HepG2 (cell line): ENCODE data around the gene VGLL4. TPM values are rescaled to one million over a fixed set of nuclear protein-coding genes. Genes with fewer than 3 reads are reported as not detected.

Experiments
- CEBPB ChIP-seq: IDR thresholded peaks from 2 replicates; pipeline ENCODE4 v1.6.1; 2011; ENCODE audit warnings: low read depth, low read length, improper control_type of control experiment, borderline replicate concordance
- CEBPG ChIP-seq: IDR thresholded peaks from 2 replicates; pipeline ENCODE4 v1.6.1; 2016
- E2F1 ChIP-seq: sonication (generic); formaldehyde crosslinking; IDR thresholded peaks from 2 replicates; pipeline ENCODE4 v1.5.0; 2020; ENCODE audit warnings: missing genetic modification reagents
- HIC2 ChIP-seq: sonication (generic); formaldehyde crosslinking; IDR thresholded peaks from 2 replicates; pipeline ENCODE4 v1.9.0; 2022; ENCODE audit warnings: low read depth, missing genetic modification reagents
- KLF13 ChIP-seq: sonication (generic); formaldehyde crosslinking; IDR thresholded peaks from 2 replicates; pipeline ENCODE4 v1.4.0; 2020; ENCODE audit warnings: mild to moderate bottlenecking, missing genetic modification reagents
- KLF9 ChIP-seq: IDR thresholded peaks from 2 replicates; pipeline ENCODE4 v1.6.1; 2016; ENCODE audit warnings: low read depth
- ZFP1 ChIP-seq: IDR thresholded peaks from 2 replicates; pipeline ENCODE4 v1.6.1; 2016
- ZHX2 ChIP-seq, 2 experiments: sonication (generic) in 1 of 2; formaldehyde crosslinking in 1 of 2; IDR thresholded peaks; 2 replicates each; pipeline versions ENCODE4 v1.6.1 to v1.9.0; 2014 to 2022; ENCODE audit warnings: antibody characterized with exemption in 1 of 2, borderline replicate concordance in 1 of 2, inconsistent platforms in 1 of 2, low read depth in 1 of 2, missing genetic modification reagents in 1 of 2
- polyA plus RNA-seq, 8 experiments: library from polyadenylated mRNA; depleted of rRNA in 3 of 8; stranded (reverse) in 7 of 8; unstranded in 1 of 8; fragments of >200 nt; fragmentation: Illumina TruSeq in 4 of 8; extraction: Trizol in 4 of 8; gene quantifications; 2 replicates each; pipeline versions ENCODE4 v1.2.1 to v1.2.3, GENCODE V29; 2011 to 2016; ENCODE audit warnings: low read depth in 4 of 8, missing spikeins in 1 of 8, mixed read lengths in 1 of 8; ENCODE audit not compliant: insufficient read depth in 1 of 8
- total RNA-seq, 5 experiments: library from RNA; depleted of rRNA; stranded (reverse); fragments of >200 nt; fragmentation: Illumina TruSeq; extraction: Trizol; gene quantifications; 2 replicates each; pipeline ENCODE4 v1.2.3, GENCODE V29; 2016; ENCODE audit warnings: low read depth in 1 of 5
- TF ChIP-seq, protein P1 (sequence below): sonication (generic); formaldehyde crosslinking; IDR thresholded peaks from 2 replicates; pipeline ENCODE4 v1.4.0; 2020; ENCODE audit warnings: mild to moderate bottlenecking, missing genetic modification reagents, borderline replicate concordance
- TF ChIP-seq, protein P2 (sequence below): sonication (generic); formaldehyde crosslinking; IDR thresholded peaks from 2 replicates; pipeline ENCODE4 v1.4.0; 2020; ENCODE audit warnings: missing genetic modification reagents, borderline replicate concordance

VGLL4 gene
- total and polyA plus RNA-seq, 2 of the 13 experiments (the other 11 are each of a cell fraction or from before 2014, with no cell fraction given) = 23.2 to 39.0 TPM

DNA sequence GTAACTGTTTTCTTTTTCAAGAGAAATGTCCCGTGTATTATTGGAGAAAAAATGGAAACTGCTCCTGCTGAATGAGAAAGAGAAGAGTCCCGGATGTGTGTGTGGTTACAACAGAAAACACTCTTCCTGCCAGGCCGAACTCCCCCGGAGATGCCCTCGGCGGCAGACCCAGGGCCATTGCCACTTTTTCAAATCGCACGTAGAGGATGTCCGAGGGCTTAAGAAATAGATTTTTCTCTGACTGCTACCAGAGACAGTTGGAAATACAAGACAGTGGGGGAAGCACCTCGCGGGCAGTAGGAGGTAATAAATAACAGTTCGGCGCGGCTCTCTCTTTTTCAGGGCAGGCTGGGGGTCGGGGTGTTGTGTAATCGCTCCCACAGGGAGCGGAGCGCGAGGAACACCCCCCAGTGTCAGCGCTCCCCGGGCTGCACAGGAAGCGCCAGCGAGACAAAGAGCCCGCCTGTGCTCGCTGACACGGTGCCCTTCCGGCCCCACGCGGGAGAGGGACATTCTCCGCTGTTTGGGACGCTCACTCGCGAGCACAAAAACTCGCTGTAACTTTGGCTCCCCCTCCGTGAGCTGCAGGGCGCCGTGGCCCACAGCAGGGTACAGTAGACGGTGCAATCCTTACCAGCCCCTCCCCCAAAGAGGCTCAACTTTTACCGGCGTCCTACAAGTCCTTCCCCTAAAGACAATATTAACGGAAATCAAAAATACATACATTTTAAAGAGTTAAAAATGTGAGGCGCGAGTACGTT, 1.1 kb downstream of the VGLL4 start (continued):
- TF ChIP-seq ZHX2 (IDR thresholded peaks at IDR 0.05; ENCODE audit: low read depth) = no peak
- TF ChIP-seq ZHX2 (CRISPR knock-in tag; IDR thresholded peaks at IDR 0.05; ENCODE audit: borderline replicate concordance) = peak; percentile 18; the same call in 1 of the 2 replicates
- 0 out of 2 replicates have a peak, but pooled peaks have one; percentile 42 for TF ChIP-seq E2F1 (CRISPR knock-in tag)
- TF ChIP-seq CEBPG (CRISPR knock-in tag) = peak; percentile 85
- TF ChIP-seq, protein P1, sequence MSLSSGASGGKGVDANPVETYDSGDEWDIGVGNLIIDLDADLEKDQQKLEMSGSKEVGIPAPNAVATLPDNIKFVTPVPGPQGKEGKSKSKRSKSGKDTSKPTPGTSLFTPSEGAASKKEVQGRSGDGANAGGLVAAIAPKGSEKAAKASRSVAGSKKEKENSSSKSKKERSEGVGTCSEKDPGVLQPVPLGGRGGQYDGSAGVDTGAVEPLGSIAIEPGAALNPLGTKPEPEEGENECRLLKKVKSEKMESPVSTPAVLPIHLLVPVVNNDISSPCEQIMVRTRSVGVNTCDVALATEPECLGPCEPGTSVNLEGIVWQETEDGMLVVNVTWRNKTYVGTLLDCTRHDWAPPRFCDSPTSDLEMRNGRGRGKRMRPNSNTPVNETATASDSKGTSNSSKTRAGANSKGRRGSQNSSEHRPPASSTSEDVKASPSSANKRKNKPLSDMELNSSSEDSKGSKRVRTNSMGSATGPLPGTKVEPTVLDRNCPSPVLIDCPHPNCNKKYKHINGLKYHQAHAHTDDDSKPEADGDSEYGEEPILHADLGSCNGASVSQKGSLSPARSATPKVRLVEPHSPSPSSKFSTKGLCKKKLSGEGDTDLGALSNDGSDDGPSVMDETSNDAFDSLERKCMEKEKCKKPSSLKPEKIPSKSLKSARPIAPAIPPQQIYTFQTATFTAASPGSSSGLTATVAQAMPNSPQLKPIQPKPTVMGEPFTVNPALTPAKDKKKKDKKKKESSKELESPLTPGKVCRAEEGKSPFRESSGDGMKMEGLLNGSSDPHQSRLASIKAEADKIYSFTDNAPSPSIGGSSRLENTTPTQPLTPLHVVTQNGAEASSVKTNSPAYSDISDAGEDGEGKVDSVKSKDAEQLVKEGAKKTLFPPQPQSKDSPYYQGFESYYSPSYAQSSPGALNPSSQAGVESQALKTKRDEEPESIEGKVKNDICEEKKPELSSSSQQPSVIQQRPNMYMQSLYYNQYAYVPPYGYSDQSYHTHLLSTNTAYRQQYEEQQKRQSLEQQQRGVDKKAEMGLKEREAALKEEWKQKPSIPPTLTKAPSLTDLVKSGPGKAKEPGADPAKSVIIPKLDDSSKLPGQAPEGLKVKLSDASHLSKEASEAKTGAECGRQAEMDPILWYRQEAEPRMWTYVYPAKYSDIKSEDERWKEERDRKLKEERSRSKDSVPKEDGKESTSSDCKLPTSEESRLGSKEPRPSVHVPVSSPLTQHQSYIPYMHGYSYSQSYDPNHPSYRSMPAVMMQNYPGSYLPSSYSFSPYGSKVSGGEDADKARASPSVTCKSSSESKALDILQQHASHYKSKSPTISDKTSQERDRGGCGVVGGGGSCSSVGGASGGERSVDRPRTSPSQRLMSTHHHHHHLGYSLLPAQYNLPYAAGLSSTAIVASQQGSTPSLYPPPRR = 0 out of 2 replicates have a peak, but pooled peaks have one; percentile 12
- TF ChIP-seq CEBPB = peak; percentile 90
- TF ChIP-seq HIC2 (CRISPR knock-in tag) = peak; percentile 18; the same call in 1 of the 2 replicates
- 0 out of 2 replicates have a peak, but pooled peaks have one; percentile 33 for TF ChIP-seq KLF9 (CRISPR knock-in tag)
- TF ChIP-seq, protein P2, sequence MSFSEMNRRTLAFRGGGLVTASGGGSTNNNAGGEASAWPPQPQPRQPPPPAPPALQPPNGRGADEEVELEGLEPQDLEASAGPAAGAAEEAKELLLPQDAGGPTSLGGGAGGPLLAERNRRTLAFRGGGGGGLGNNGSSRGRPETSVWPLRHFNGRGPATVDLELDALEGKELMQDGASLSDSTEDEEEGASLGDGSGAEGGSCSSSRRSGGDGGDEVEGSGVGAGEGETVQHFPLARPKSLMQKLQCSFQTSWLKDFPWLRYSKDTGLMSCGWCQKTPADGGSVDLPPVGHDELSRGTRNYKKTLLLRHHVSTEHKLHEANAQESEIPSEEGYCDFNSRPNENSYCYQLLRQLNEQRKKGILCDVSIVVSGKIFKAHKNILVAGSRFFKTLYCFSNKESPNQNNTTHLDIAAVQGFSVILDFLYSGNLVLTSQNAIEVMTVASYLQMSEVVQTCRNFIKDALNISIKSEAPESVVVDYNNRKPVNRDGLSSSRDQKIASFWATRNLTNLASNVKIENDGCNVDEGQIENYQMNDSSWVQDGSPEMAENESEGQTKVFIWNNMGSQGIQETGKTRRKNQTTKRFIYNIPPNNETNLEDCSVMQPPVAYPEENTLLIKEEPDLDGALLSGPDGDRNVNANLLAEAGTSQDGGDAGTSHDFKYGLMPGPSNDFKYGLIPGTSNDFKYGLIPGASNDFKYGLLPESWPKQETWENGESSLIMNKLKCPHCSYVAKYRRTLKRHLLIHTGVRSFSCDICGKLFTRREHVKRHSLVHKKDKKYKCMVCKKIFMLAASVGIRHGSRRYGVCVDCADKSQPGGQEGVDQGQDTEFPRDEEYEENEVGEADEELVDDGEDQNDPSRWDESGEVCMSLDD (CRISPR knock-in tag) = peak; percentile 35; the same call in 1 of the 2 replicates
- TF ChIP-seq ZFP1 (CRISPR knock-in tag) = 0 out of 2 replicates have a peak, but pooled peaks have one; percentile 56
- TF ChIP-seq KLF13 (CRISPR knock-in tag) = 0 out of 2 replicates have a peak, but pooled peaks have one; percentile 43
